BJ (cell line): Measurements from ENCODE around the gene HTR7. TPM values are rescaled to one million over a fixed set of nuclear protein-coding genes. Genes with fewer than 3 reads are reported as not detected.

ENCODE experiments used
- CTCF ChIA-PET: fragments of 350-600 bp; formaldehyde crosslinking; extraction: SDS; loops from one replicate; lab custom pipeline; 2021; ENCODE audit warnings: antibody characterized with exemption, inconsistent platforms; lab: Yijun Ruan, JAX
- POLR2A ChIA-PET: fragments of 300-600 bp; sonication (Branson Sonifier 250); formaldehyde crosslinking; extraction: SDS; loops from one replicate; lab custom pipeline; 2021; ENCODE audit warnings: antibody characterized with exemption; lab: Charles Lee
- DNase-seq: peaks from one replicate; pipeline ENCODE4 v3.0.0-alpha.2; 2011; ENCODE audit warnings: low read depth
- H3K27me3 ChIP-seq: 2 replicates; pipeline ENCODE4 v1.6.0; 2011; ENCODE audit warnings: low read length; ENCODE audit not compliant: control insufficient read depth, insufficient read depth
- H3K36me3 ChIP-seq: 2 replicates; pipeline ENCODE4 v1.5.1; 2011; ENCODE audit warnings: low read length; ENCODE audit not compliant: control insufficient read depth, insufficient read depth
- H3K4me3 ChIP-seq: 2 replicates; pipeline ENCODE4 v1.5.1; 2011; ENCODE audit warnings: low read depth, mild to moderate bottlenecking, control low read depth, low read length
- CTCF ChIP-seq: IDR thresholded peaks from 2 replicates; pipeline ENCODE4 v1.5.1; 2011; ENCODE audit warnings: low read depth, mild to moderate bottlenecking, control low read depth, inconsistent platforms, low read length, moderate library complexity; ENCODE audit not compliant: insufficient read depth
- polyA plus RNA-seq: library from polyadenylated mRNA; depleted of rRNA; stranded (reverse); fragments of >200 nt; gene quantifications from 2 replicates; pipeline ENCODE4 v1.2.3, GENCODE V29; 2011

The HTR7 gene
- polyA plus RNA-seq, 1 experiment, result 0.16 TPM

GRCh38 chr10:90718182-90718581, 139.7 kb downstream of the HTR7 start:
- Histone ChIP-seq H3K4me3 (no peak overlapping the region), H3K27me3 (no peaks in the 10 kb centered on the region), H3K36me3 (no peaks in the 10 kb centered on the region)
- DNase-seq, result no peak
- CTCF ChIA-PET, result interaction anchor here (1.7 kb wide), 1 partner anchor 11 kb away, joined by 3 read pairs; no protein-coding TSS in a partner anchor
- POLR2A ChIA-PET, result no interaction called here
- TF ChIP-seq CTCF, result peak; percentile 32

- no peaks in the 10 kb centered on the region for H3K36me3 ChIP-seq
- TF ChIP-seq CTCF, result no peak
- no peak for DNase-seq
- H3K27me3 ChIP-seq, result no peaks in the 10 kb centered on the region
- ChIA-PET CTCF (interaction anchor here (0.6 kb wide), 1 partner anchor 97 kb away, joined by 3 read pairs; no protein-coding TSS in a partner anchor), POLR2A (no interaction called here)
- no peak overlapping the region for H3K4me3 ChIP-seq
Measured at GRCh38 chr10:90712529-90712928, 145.3 kb downstream of the HTR7 start.

GRCh38 chr10:90709727-90710126, 148.1 kb downstream of the HTR7 start:
- Histone ChIP-seq H3K36me3 (no peaks in the 10 kb centered on the region), H3K27me3 (no peaks in the 10 kb centered on the region), H3K4me3 (no peak overlapping the region)
- ChIA-PET POLR2A (no interaction called here), CTCF (no interaction called here)
- TF ChIP-seq CTCF, result no peak
- no peak for DNase-seq

GRCh38 chr10:90707657-90708056, 150.2 kb downstream of the HTR7 start:
- no peaks in the 10 kb centered on the region for H3K36me3 ChIP-seq
- no peak overlapping the region for H3K4me3 ChIP-seq
- POLR2A ChIA-PET, result no interaction called here
- no peak for TF ChIP-seq CTCF
- no peaks in the 10 kb centered on the region for H3K27me3 ChIP-seq
- DNase-seq, result no peak
- CTCF ChIA-PET, result no interaction called here

GRCh38 chr10:90701428-90701827, 156.4 kb downstream of the HTR7 start:
- Histone ChIP-seq H3K4me3 (no peak overlapping the region), H3K36me3 (no peaks in the 10 kb centered on the region), H3K27me3 (no peaks in the 10 kb centered on the region)
- no peak for DNase-seq
- POLR2A ChIA-PET, result no interaction called here
- CTCF ChIA-PET, result interaction anchor here (1.0 to 1.1 kb wide), 2 partner anchors 8 to 10 kb away, joined by 3 read pairs; no protein-coding TSS in a partner anchor
- TF ChIP-seq CTCF, result no peak
